Kidney epithelial cell (primary cell): Measurements from ENCODE around the gene ARHGAP6. TPM values are rescaled to one million over a fixed set of nuclear protein-coding genes. Genes with fewer than 3 reads are reported as not detected.

Experiments used
- DNase-seq: peaks from one replicate; pipeline ENCODE4 v3.0.0-alpha.2; 2010; ENCODE audit warnings: low read depth
- H3K27me3 ChIP-seq: 2 replicates; pipeline ENCODE4 v1.6.0; 2011; ENCODE audit warnings: low read length; ENCODE audit not compliant: control insufficient read depth, insufficient read depth
- H3K36me3 ChIP-seq: 2 replicates; pipeline ENCODE4 v1.5.1; 2011; ENCODE audit warnings: low read length; ENCODE audit not compliant: control insufficient read depth, insufficient read depth
- H3K4me3 ChIP-seq: 2 replicates; pipeline ENCODE4 v1.5.1; 2011; ENCODE audit warnings: low read depth, mild to moderate bottlenecking, control low read depth, low read length
- CTCF ChIP-seq: IDR thresholded peaks from 2 replicates; pipeline ENCODE4 v1.5.1; 2011; ENCODE audit warnings: mild to moderate bottlenecking, moderate library complexity, low read length, control low read depth, inconsistent platforms; ENCODE audit not compliant: insufficient read depth, poor library complexity, severe bottlenecking
- total RNA-seq: library from RNA; depleted of rRNA; stranded (reverse); fragments of >200 nt; gene quantifications from 2 replicates; pipeline ENCODE4 v1.2.3, GENCODE V29; 2015

ARHGAP6 gene
- total RNA-seq: 1.4 and 1.7 TPM in 2 replicates

- no peak for DNase-seq
- no peaks in the 10 kb centered on the region for H3K27me3 ChIP-seq
- peak within 1 kb of the TSS; percentile 54 for H3K4me3 ChIP-seq
- H3K36me3 ChIP-seq: no peaks in the 10 kb centered on the region
- TF ChIP-seq CTCF: no peak
These were observed at the start of gene ARHGAP6 for GRCh38 chrX:11665168-11666111. ARHGAP6 (minus strand) TSS chrX:11665920; CDS start chrX:11664828, 1,092 bp downstream.

- Histone ChIP-seq H3K4me3 (no peak overlapping the region), H3K36me3 (no peaks in the 10 kb centered on the region), H3K27me3 (no peaks in the 10 kb centered on the region)
- no peak for DNase-seq
- no peak for TF ChIP-seq CTCF
These were observed 39.2 kb upstream of the ARHGAP6 start for GRCh38 chrX:11704725-11705495.

- H3K27me3 ChIP-seq: no peaks in the 10 kb centered on the region
- no peak for TF ChIP-seq CTCF
- H3K36me3 ChIP-seq: no peaks in the 10 kb centered on the region
- DNase-seq: no peak
- H3K4me3 ChIP-seq: no peak overlapping the region
These were observed 38.1 kb upstream of the ARHGAP6 start for GRCh38 chrX:11703855-11704254.

- H3K27me3 ChIP-seq: no peaks in the 10 kb centered on the region
- no peak for DNase-seq
- TF ChIP-seq CTCF: no peak
- no peaks in the 10 kb centered on the region for H3K36me3 ChIP-seq
- no peak overlapping the region for H3K4me3 ChIP-seq
These were observed 37.4 kb upstream of the ARHGAP6 start for GRCh38 chrX:11702965-11703631.

GRCh38 chrX:11702420-11702819, 36.7 kb upstream of the ARHGAP6 start:
- DNase-seq: no peak
- H3K27me3 ChIP-seq: no peaks in the 10 kb centered on the region
- no peak for TF ChIP-seq CTCF
- no peaks in the 10 kb centered on the region for H3K36me3 ChIP-seq
- no peak overlapping the region for H3K4me3 ChIP-seq
